Smooth muscle cell (in vitro differentiated cells): ENCODE data around the gene GNG7. TPM values are rescaled to one million over a fixed set of nuclear protein-coding genes. Genes with fewer than 3 reads are reported as not detected.
A peak's percentile ranks its signal among the peaks of the same experiment; 100 is the strongest.

Experiments used
- DNase-seq: peaks from one replicate; lab custom pipeline; 2025; ENCODE audit not compliant: unreplicated experiment; lab: John Stamatoyannopoulos, UW
- H2AFZ ChIP-seq: fragments of 200-600 bp; sonication (generic); 2 replicates; pipeline ENCODE4 v1.6.0; 2016; ENCODE audit warnings: antibody characterized with exemption, low read depth, mild to moderate bottlenecking
- H3F3A ChIP-seq: fragments of 200-600 bp; sonication (generic); 2 replicates; pipeline ENCODE4 v1.6.0; 2017; ENCODE audit warnings: antibody characterized with exemption, low read depth
- H3K27ac ChIP-seq: fragments of 200-600 bp; sonication (generic); 2 replicates; pipeline ENCODE4 v1.5.1; 2016; ENCODE audit warnings: low read depth, mild to moderate bottlenecking
- H3K27me3 ChIP-seq: fragments of 200-600 bp; sonication (generic); 2 replicates; pipeline ENCODE4 v1.6.1; 2016; ENCODE audit warnings: low read depth, mild to moderate bottlenecking
- H3K36me3 ChIP-seq: fragments of 200-600 bp; sonication (generic); 2 replicates; pipeline ENCODE4 v1.5.1; 2016; ENCODE audit warnings: low read depth
- H3K4me1 ChIP-seq: fragments of 200-600 bp; sonication (generic); 2 replicates; pipeline ENCODE4 v1.5.1; 2016; ENCODE audit warnings: low read depth
- H3K4me2 ChIP-seq: fragments of 200-600 bp; sonication (generic); 2 replicates; pipeline ENCODE4 v1.6.0; 2016; ENCODE audit warnings: mild to moderate bottlenecking
- H3K4me3 ChIP-seq: fragments of 200-600 bp; sonication (generic); 2 replicates; pipeline ENCODE4 v1.5.1; 2016; ENCODE audit warnings: mild to moderate bottlenecking
- H3K79me2 ChIP-seq: fragments of 200-600 bp; sonication (generic); 2 replicates; pipeline ENCODE4 v1.6.0; 2016; ENCODE audit warnings: low read depth, mild to moderate bottlenecking
- H3K9ac ChIP-seq: fragments of 200-600 bp; sonication (generic); 2 replicates; pipeline ENCODE4 v1.6.0; 2016; ENCODE audit warnings: low read depth
- H3K9me3 ChIP-seq: fragments of 200-600 bp; sonication (generic); replicated peaks from 2 replicates; pipeline ENCODE4 v1.5.1; 2016; ENCODE audit warnings: low read depth
- H4K20me1 ChIP-seq: fragments of 200-600 bp; sonication (generic); 2 replicates; pipeline ENCODE4 v1.6.0; 2016; ENCODE audit warnings: low read depth
- WGBS: methylation state at CpG from one replicate; pipeline ENCODE4 v1.1.7; 2016; ENCODE audit warnings: low lambda C conversion rate; 5-methylcytosine and 5-hydroxymethylcytosine counted together
- polyA plus RNA-seq: library from polyadenylated mRNA; unstranded; fragments of >200 nt; fragmentation: Nextera tagmentation; extraction: Ambion mirVana; gene quantifications from 2 replicates; pipeline ENCODE4 v1.2.1, GENCODE V29; 2016
- total RNA-seq: library from RNA; depleted of rRNA; stranded (reverse); fragments of >200 nt; gene quantifications from 2 replicates; pipeline ENCODE4 v1.2.3, GENCODE V29; 2014
- TF ChIP-seq, protein P1 (sequence below): fragments of 200-600 bp; sonication (generic); IDR thresholded peaks from 2 replicates; pipeline ENCODE4 v1.5.1; 2017; ENCODE audit warnings: borderline replicate concordance, mild to moderate bottlenecking, antibody characterized with exemption; ENCODE audit not compliant: insufficient read depth, poor library complexity, severe bottlenecking

The GNG7 gene
- total and polyA plus RNA-seq, 2 experiments from 2014 or later = 1.7 to 2.6 TPM

DNA sequence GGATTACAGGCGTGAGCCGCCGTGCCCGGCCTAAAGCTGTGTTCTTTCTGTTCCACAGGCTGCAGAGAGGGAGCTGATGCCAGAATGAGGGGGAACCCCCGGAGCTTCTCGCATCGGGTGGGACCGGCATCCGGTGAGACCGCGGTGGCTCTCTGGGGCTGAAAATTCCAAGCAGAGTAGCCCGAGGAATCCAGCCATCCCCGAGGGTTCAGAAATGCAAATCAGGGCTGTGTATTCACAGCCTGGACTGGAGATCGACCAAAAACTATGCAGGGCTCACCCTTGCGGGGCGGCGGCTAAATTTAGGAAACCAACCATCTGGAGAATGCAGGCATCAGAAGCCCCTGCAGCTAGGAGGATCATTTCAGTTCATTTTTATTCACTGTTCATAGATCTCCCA lies 99.2 kb downstream of the GNG7 start:
- H3K9ac ChIP-seq = peak overlapping the region; percentile 27
- H3F3A ChIP-seq = peaks cover 5% of the 10 kb centered on the region
- TF ChIP-seq, protein P1, sequence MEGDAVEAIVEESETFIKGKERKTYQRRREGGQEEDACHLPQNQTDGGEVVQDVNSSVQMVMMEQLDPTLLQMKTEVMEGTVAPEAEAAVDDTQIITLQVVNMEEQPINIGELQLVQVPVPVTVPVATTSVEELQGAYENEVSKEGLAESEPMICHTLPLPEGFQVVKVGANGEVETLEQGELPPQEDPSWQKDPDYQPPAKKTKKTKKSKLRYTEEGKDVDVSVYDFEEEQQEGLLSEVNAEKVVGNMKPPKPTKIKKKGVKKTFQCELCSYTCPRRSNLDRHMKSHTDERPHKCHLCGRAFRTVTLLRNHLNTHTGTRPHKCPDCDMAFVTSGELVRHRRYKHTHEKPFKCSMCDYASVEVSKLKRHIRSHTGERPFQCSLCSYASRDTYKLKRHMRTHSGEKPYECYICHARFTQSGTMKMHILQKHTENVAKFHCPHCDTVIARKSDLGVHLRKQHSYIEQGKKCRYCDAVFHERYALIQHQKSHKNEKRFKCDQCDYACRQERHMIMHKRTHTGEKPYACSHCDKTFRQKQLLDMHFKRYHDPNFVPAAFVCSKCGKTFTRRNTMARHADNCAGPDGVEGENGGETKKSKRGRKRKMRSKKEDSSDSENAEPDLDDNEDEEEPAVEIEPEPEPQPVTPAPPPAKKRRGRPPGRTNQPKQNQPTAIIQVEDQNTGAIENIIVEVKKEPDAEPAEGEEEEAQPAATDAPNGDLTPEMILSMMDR = no peak
- DNase-seq = no peak
- peak overlapping the region; percentile 83 for H3K4me2 ChIP-seq
- H3K9me3 ChIP-seq = no peaks in the 10 kb centered on the region
- H3K27ac ChIP-seq = peak overlapping the region; percentile 77
- H3K4me1 ChIP-seq = peaks cover 18% of the 10 kb centered on the region
- H4K20me1 ChIP-seq = no peaks in the 10 kb centered on the region
- H3K36me3 ChIP-seq = no peaks in the 10 kb centered on the region
- H2AFZ ChIP-seq = peak overlapping the region; percentile 86
- H3K4me3 ChIP-seq = peak overlapping the region; percentile 35
- no peaks in the 10 kb centered on the region for H3K79me2 ChIP-seq
- no peaks in the 10 kb centered on the region for H3K27me3 ChIP-seq
- WGBS = 9% methylated on average over 17 of the region's 17 CpGs

DNA sequence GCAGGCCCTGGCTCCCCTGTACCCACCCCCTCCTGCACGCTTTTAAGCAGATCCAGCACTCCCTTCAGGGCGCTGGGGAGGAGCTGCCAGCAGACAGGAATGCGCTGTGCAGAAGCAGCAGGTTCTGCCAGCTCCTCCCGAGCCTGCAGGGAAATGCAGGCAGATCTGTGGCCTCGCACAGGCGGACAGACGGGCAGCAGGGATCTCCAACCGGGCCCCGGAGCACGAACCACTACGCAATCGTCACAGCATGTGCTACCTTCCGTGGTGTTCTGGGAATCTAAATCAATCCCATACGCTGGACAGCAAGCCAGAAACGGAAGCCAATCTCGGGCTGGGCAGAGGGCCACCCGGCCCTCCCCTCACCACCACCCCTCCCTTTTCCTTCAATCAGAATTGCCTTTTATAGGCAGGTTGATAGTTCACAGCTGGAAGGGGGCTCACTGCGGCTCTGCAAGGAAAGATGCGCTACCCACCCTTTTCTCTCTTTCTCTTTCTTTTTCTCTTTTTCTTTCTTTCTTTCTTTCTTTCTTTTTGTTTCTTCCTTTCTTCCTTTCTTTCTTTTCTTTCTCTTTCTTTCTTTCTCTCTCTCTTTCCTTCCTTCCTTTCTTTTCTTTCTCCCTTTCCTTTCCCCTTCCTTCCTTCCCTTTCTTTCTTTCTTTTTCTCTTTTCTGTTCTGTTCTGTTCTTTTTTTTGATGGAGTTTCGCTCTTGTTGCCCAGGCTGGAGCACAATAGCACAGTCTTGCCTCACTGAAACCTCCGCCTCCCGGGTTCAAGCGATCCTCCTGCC lies 99.9 kb downstream of the GNG7 start:
- WGBS = 19% methylated on average over 23 of the region's 23 CpGs
- Histone ChIP-seq H2AFZ (peak overlapping the region; percentile 86), H3K27me3 (no peaks in the 10 kb centered on the region), H3K4me1 (peaks cover 18% of the 10 kb centered on the region), H3K27ac (peak overlapping the region; percentile 77), H3K9me3 (no peaks in the 10 kb centered on the region), H3K9ac (peak overlapping the region; percentile 27), H3K4me2 (peak overlapping the region; percentile 83), H3K79me2 (no peaks in the 10 kb centered on the region), H3F3A (peaks cover 5% of the 10 kb centered on the region), H3K36me3 (no peaks in the 10 kb centered on the region), H4K20me1 (no peaks in the 10 kb centered on the region), H3K4me3 (peak overlapping the region; percentile 35)
- TF ChIP-seq, protein P1 = no peak
- DNase-seq = peak; percentile 19

DNA sequence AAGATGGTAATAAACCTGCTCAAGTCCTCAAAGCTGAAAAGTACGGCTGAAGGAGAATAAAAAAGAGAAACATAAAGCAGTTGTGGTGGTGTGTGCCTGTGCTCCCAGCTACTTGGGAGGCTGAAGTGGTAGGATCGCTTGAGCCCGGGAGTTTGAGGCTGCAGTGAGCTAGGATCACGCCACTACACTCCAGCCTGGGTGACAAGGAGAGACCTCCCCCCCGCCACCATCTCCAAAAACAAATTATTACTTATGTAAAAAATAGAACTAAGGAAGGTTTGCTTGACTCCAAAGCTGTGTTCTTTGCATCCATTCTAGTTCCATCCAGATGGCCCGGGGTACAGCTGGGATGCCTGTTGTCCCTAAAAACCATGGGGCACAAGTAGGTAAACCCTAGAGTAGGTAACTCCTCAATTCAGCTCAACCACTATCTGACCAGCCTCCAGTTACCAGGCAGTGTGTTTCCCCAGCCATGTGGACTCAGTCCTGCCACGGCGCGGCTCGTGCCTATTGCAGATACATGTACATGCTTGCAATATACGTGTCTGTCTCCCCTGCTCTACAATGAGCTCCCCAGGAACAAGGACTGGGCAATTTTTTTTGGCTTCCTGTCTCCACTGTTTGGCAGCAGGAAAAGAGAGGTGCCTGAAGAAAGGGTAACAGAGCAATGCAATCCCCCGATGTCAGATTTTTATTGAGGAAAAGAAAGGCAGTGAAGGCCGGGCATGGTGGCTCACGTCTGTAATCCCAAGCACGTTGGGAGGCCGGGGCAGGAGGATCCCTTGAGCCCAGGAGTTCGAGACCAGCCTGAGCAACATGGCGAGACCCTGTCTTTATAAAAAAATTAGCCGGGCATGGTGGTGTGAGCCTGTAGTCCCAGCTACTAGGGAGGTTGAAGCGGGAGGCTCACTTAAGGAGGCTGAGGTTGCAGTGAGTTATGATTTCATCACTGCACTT lies 101.3 kb downstream of the GNG7 start:
- Histone ChIP-seq H3K4me1 (peaks cover 18% of the 10 kb centered on the region), H3K27me3 (no peaks in the 10 kb centered on the region), H2AFZ (no peak overlapping the region), H3K36me3 (no peaks in the 10 kb centered on the region), H3F3A (peaks cover 5% of the 10 kb centered on the region), H3K9ac (no peak overlapping the region), H3K27ac (no peak overlapping the region), H3K79me2 (no peaks in the 10 kb centered on the region), H3K4me3 (no peak overlapping the region), H3K9me3 (no peaks in the 10 kb centered on the region), H4K20me1 (no peaks in the 10 kb centered on the region), H3K4me2 (no peak overlapping the region)
- DNase-seq = no peak
- TF ChIP-seq, protein P1 = no peak
- 88% methylated on average over 20 of the region's 20 CpGs for WGBS
